Cardiac septum (tissue), 1 donor: ENCODE results near the gene FBXW11. TPM values are rescaled to one million over a fixed set of nuclear protein-coding genes. Genes with fewer than 3 reads are reported as not detected.
"Not testable (repeated sequence)": the region's sequence is repeated elsewhere in the genome, so short reads cannot be mapped to it uniquely, and the experiment has no call there.

Experiments
- DNase-seq: peaks from one replicate; pipeline ENCODE4 v3.0.0-alpha.2; 2020; ENCODE audit warnings: low spot score
- intact Hi-C: fragments of 100-400 bp; cut with DNase I; formaldehyde crosslinking; loops from one replicate; pipeline ENCODE4 v1.14.0; 2022
- total RNA-seq: library from RNA; stranded (reverse); fragmentation: NEBNext Ultra II Directional; extraction: Animal tissue kit (Norgen Biotek cat#: 25700); gene quantifications from one replicate; pipeline ENCODE4 v1.2.1, GENCODE V29; 2021
- donor health status: DM: no; HTN: no; CAD: no.

Gene FBXW11
- total RNA-seq, 1 donor from 2014 or later: 94.4 TPM

DNA sequence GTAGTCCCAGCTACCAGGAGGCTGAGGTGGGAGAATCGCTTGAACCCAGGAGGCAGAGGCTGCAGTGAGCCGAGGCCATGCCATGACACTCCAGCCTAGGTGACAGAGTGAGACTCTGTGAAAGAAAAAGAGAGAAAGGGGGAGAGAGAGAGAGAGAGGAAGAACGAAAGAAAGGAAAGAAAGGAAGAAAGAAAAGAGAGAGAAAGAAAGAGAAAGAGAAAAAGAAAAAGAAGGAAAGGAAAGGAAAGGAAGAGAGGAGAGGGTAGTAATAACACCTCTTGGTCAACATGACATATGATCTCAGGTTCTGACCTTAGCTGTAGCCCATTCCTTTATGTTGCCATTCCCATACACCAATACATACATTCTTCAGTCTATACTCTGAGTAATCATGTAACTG is 14.1 kb downstream of the FBXW11 start:
- intact Hi-C loops: no loop called here
- no peak for DNase-seq

DNA sequence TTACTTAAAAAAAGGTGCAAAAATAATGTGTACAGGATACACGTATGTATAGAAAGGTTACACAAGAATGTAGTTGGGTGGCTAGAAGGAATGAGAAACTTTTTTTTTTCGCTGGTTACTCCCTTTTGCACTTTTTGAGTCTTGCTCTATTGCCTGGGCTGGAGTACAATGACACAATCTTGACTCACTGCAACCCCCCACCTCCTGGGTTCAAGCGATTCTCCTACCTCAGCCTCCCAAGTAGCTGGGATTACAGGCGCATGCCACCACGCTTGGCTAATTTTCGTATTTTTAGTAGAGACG is 15.8 kb downstream of the FBXW11 start:
- DNase-seq: no peak
- intact Hi-C loops: no loop called here

DNA sequence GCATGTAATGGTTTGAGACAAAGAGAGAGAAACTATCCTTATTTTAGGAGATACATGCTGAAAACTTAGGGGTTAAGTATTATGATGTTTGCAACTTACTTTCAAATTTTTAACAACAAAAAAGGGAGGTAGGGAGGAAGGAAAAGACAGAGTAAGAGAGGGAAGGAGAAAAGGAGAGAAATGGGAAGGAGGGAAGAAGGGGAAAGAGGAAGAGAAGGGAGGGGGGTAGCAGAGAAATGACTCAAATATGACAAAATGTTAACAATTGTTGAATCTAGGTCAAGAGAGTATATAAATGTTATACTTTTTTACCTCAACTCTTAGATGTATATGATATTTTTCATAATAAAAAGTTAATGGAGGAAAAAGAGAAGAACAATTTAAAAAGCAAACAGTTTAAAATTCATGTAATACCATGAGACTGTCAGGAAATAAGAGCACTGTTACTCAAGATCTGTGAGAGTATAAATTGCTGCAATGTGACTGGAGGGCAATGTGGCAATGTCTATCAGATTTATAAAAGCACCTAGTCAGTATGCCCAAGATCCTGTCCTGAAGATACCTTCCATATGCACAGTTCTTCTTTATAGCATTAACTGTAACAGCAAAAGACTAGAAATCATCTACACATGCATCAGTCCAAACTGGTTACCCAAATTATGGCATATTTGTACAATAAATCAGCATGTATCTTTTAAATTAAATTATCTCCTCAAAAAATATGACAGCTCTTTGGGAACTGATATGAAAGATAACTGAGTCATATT is 16.3 kb downstream of the FBXW11 start:
- no peak for DNase-seq
- intact Hi-C loops: no loop called here

DNA sequence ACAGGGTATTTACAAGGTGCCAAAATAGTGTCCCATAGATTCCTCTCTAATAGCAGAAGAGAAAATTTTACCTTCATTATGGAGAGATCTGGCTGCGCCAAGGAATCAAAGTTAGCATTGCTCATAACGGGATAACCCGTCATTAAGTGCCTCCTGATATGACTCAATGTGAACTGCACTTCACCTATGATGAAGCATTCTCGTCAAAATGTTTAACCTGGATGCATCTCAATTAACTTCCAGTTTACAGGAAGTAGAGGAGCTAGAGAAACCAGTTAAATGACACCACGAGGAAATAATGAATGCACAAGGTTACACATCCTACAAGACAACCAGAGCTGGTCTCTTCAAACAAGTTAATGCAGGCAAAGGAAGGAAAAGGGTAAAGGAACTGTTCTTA is 17.2 kb downstream of the FBXW11 start:
- DNase-seq: no peak
- intact Hi-C loops: no loop called here

DNA sequence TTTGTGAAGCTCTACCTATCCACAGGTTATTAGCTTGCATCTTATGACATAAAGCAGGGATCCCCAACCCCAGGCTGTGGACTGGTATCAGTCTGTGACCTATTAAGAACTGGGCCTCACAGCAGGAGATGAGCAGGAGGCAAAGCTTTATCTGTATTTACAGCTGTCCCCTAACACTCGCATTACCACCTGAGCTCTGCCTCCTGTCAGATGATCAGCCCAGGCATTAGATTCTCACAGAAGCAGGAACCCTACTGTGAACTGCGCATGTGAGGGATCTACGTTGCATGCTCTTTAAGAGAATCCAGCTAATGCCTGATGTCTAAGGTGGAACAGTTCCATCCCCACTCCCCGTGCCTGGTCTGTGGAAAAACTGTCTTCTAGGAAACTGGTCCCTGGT is 19.7 kb downstream of the FBXW11 start:
- intact Hi-C loops: no loop called here
- no peak for DNase-seq

DNA sequence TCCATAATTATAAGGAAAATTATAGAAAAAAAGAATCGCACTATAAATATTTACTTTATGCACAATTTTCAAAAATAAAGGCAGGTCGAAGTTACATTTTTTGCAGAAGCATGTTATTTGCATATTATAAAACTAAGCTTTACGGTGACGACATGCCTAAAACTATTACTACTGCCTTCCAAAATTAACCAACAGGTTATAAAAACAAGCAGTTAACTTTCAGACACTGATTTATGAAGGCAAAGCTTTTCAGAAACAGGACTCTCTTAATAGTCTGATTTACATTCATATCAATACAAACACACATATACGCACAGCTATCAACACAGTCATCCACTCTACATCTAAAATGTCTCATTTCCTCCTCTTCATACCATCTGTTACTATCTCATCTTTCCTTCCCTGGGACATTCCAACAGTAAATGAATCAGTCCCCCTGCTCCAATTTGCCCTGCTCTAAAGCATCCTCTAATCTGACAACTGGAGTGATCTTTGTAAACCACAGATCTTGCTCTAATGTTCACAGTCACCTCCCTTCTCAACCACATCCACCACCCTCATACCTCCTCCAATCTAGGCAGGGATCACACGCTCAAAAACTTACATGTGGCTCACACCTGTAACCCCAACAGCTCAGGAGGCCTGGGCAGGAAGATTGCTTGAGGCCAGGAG is 21.6 kb downstream of the FBXW11 start:
- intact Hi-C loops: no loop called here

DNA sequence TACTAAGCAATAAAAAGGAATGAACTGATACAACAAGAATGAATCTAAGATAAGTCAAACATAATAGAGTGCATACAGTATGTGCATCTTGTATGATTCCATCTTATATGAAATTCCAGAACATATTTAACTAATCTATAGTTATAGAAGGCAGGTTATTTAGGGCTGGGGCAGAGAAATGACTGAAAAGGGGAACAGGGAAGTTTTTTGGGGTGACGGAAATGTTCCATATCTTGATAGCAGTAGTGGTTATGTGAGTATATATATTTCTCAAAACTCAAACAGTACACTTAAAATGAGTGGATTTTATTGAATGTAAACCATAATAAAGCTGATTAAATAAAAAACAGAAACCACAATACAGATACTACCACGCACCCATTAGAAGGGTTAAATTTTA is 24.6 kb downstream of the FBXW11 start:
- intact Hi-C loops: no loop called here

More for the DNA sequence above, 21.6 kb downstream of the FBXW11 start:
- DNase-seq: no peak

DNA sequence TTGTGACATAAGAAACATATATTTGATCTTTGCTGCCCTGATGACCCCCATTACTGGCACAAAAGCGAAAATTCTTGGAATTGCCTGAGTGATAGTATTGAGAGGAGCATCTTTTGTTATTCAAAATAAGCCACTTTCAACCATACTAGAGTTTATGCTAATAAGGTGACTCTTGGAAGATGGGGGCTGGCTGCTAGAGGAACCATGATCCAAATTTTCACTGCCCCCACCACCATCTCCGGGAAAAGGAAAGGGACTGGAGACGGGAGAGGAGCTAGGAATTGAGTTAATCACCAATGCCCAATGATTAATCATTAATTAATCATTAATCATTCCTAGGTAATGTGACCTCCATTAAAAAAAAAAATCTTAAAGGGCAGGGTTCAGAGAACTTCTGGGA is 25.6 kb downstream of the FBXW11 start:
- intact Hi-C loops: no loop called here
- DNase-seq: no peak

More for the DNA sequence above, 24.6 kb downstream of the FBXW11 start:
- no peak for DNase-seq

DNA sequence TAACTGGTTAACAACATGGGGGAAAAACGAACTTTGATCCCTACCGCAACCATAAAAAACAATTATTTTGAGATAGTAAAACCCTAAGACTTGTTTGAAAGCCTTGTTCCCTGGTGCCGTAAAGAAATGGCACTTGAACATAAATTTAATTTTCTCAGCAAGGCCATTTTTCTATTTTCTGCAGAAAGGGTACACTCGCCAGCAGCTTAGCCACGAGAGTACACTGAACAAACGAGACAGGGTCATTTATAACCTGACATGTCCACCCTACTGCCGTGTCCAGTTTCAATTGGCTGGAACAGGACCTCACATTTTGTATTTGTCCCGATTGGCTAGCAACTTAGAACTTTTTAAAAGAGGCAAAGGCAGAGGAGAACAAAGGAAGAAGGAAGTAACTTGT is 26.8 kb downstream of the FBXW11 start:
- no peak for DNase-seq
- intact Hi-C loops: no loop called here

DNA sequence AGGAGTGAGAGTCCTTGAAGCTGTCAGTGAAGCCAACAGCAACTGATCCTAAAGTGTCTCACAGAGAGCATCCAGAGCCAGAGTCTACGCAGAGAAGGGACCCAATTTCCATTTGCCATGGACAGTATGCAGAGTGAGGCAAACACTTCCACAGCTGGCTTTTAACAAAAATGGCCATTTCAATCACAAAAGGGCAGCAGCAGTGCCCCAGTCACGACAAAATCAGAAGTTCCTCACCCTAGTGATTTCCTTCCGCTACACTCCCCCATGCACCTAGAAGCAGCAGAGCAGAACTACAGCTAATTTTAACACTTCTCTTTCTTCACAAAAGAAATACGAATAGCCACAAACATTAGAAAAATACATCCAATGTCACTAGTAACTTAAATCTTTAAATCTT is 27.9 kb downstream of the FBXW11 start:
- intact Hi-C loops: no loop called here
- no peak for DNase-seq

DNA sequence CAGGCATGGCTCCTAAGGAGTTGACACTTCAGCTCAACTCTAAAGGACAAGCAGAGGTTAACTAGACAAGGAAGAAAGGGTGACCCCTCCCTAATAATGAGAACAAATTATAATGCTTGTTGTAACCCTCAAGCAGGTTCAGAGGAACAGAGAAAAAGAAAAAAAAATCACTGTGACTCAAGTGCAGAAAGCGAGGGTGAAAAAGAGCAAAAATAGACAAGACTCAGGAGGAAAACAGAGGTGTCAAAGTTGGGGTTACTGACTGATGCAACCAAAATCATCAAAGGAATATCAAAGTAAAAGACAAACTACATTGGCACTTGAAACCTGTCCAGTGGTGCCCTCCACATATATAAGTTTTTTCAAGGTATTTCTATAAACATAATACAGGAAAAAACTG is 28.4 kb downstream of the FBXW11 start:
- intact Hi-C loops: no loop called here
- DNase-seq: no peak

DNA sequence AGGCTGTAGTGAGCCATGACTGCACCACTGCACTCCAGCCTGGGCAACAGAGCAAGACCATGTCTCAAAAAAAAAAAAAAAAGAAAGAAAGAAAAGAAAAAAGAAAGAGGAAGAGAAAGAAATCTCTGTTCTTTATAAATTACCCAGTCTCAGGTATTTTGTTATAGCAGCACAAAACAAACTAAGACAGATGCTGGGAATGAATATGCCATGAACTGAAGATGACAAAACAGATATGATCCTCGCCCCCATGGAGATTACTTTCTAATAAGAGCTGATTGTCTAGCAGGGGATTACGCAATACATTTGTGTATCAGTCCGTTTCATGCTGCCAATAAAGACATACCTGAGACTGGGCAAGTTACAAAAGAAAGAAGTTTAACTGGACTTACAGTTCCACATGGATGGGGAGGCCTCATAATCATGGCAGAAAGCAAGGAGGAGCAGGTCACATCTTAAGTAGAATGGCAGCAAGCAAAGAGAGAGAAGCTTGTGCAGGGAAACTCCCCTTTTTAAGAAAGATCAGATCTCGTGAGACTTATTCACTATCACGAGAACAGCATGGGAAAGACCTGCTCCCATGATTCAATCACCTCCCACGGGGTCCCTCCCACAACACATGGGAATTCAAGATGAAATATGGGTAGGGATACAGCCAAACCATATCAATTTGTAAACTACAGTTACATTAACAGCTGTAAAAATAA is 29.0 kb downstream of the FBXW11 start:
- intact Hi-C loops, DNase-seq: not testable (repeated sequence)

DNA sequence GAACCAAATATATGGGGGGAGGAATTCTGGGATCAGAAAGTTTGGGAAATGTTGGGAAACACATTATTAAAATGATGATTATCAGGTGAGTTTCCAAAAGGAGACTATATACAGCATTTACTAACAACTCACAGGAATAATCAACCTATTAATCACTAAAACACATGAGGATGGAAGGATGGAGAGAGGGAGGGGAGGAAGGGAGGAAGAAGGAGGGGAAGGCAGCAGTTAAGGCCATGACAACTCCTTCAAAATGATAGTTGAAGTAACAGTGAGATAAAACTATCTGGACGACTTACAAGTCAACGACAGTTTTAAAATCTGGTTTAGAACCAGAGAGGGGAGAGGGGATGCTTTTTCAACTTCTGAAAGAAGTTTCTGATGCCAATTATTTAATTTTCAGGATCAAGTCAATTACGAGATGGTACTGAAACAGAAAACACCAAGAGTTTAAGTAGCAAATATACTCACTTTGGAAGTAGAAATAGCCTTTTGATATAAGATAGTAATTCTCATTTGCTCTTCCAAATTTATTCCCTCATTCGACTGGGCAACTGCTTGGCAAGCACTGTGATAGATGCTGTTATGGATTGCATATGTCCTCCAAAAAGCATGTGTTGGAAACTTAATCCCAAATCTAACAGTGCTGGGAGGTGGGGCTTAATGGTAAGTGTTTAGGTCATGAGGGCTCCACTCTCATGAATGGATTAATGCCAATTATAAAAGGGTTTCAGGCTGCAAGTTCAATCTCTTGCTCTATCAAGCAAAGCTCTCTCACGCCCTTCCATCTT is 30.4 kb downstream of the FBXW11 start:
- no peak for DNase-seq
- intact Hi-C loops: no loop called here

DNA sequence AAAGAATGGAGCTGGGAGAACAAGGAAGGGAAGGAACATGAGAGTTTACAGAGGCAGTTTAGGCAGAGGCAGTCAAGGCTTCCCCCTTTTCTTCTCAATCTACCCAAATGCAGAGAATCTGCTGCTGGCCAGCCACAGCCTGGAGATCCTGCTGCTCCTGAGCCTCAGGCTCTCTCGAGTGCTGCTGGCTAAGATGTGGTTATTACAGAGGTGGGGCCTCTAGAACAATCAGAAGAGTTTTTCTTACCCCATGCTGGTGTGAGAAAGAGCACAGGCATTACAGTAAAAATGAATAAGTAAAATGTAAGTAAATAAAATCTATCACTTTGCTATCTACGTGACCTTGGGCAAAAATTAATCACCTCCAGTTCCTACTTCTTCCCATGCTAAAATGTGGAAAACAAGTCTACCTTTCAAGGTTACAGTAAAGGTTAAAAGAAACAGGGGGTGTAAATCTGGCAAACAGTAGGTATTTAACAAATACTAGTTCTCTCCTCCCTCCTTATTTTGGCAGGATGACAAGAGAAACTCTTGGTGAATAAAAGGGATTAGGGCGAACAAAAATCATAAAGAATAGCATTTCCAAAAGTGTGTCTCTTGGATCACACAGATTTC is 31.1 kb downstream of the FBXW11 start:
- intact Hi-C loops: no loop called here

DNA sequence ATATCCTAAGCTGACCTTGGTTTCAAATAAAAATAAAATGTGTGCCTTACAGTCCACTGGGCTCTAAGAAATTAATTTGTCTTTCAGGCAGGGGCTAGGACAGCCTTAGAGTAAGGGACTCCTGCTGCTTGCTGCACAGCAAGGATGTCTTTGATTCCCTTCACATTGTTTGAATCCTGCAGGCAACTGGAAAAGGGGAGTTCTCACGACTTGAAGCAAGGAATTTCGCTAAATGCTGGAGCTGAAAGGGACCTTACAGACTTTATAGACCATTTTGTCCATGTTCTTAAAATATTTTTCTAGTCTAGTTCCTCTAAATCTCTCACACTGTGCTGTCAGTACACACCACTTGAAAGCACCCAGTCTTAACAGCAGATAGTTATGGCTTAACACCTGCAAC is 35.6 kb downstream of the FBXW11 start:
- no peak for DNase-seq
- intact Hi-C loops: no loop called here

More for the DNA sequence above, 31.1 kb downstream of the FBXW11 start:
- DNase-seq: no peak

DNA sequence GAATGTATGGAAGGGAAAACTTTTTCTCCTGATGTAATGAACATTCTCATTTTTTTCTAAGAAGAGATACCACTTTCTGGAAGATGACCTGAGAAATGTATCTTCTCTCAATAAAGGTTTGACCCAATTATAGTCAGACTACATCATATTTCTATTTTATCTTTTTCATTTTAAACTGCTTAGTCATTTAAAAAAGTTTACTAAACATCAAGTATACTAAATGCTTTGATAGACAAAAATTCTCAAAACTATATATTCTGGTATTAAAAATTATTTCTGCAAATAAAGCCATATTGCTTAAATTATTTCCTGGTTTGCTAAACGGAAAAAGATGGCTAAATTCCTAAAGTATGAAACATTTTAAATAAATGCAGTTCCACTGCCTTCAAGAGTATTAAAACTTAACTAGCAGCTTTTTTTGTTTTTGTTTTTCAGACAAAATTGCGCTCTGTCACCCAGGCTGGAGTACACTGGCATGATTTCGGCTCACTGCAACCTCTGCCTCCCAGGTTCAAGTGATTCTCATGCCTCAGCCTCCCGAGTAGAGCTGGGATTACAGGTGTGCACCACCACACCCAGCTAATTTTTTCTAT is 37.1 kb downstream of the FBXW11 start:
- DNase-seq: no peak
- intact Hi-C loops: no loop called here

DNA sequence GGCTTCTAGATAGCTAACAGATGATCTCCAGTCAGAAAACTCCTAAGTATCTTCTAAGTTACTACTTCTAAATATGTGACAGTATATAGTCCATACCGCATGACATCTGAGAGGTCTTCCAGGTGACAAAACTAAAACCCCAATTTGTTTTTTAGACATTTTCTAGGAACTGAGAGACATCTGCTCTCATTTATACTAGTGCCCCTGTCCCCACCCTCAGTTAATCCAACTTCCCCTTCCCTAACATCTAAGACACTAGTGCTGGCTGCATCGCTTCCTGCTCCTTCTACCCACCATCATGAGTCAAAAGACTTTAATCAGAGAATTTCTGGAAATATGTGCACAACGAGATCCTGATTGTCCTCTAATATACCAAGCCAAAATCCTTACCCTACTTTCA is 37.9 kb downstream of the FBXW11 start:
- no peak for DNase-seq
- intact Hi-C loops: no loop called here

DNA sequence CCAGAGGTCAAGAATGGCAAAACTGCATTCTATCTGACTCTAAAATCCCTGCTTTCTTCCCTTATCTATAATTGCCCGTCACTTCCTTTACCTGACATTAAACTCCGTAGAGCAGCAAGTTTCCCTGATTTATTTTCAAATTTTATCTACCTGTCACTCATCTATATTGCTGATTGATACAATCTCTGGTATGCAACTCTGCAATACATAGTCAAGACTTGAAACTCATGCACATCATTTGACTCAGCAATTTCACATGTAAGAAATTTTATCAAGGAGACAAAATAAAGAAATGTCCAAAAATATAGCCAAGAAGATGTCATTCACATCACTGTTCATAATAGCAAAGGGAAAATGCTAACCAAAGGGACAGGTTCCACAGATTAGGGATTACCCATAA is 39.5 kb downstream of the FBXW11 start:
- intact Hi-C loops: no loop called here
- DNase-seq: no peak

DNA sequence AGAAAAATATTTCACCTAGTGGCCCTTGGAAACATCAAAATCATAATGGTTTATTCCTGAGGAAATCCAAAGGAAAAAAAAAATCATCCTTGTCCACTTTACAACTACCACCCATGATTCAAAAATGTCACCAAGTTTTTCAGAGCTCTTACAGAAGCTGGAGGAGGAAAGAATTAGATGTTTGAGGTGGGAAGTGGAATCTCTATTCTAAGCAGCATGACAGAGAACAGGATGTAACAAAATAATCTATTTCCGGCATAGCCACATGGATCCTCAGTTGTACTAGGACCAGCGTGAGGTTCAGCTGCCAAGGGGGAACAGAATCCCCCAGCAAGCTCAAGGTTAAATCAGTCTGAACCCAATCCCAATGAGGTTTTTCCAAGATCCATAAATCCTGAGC is 40.2 kb downstream of the FBXW11 start:
- intact Hi-C loops: no loop called here
- DNase-seq: no peak
